HepG2 (cell line): ENCODE measurements around the gene LOXL3.

Source experiments
- ARNTL ChIP-seq: sonication (generic); formaldehyde crosslinking; IDR thresholded peaks from 2 replicates; pipeline ENCODE4 v1.4.0; 2020; ENCODE audit warnings: mild to moderate bottlenecking, missing genetic modification reagents
- ATF3 ChIP-seq: sonication (generic); formaldehyde crosslinking; IDR thresholded peaks from 2 replicates; pipeline ENCODE4 v1.4.0; 2020; ENCODE audit warnings: missing genetic modification reagents
- CENPX ChIP-seq: sonication (generic); formaldehyde crosslinking; IDR thresholded peaks from 2 replicates; pipeline ENCODE4 v1.9.0; 2021; ENCODE audit warnings: mild to moderate bottlenecking, missing genetic modification reagents, moderate library complexity
- CTCF ChIP-seq: sonication (generic); formaldehyde crosslinking; IDR thresholded peaks from 2 replicates; pipeline ENCODE4 v1.5.0; 2020; ENCODE audit warnings: mild to moderate bottlenecking, missing genetic modification reagents, moderate library complexity
- GPBP1L1 ChIP-seq: sonication (generic); formaldehyde crosslinking; IDR thresholded peaks from 2 replicates; pipeline ENCODE4 v1.5.0; 2020; ENCODE audit warnings: mild to moderate bottlenecking, missing genetic modification reagents
- NFIB ChIP-seq: sonication (generic); formaldehyde crosslinking; IDR thresholded peaks from 2 replicates; pipeline ENCODE4 v1.9.0; 2021; ENCODE audit warnings: missing genetic modification reagents, mild to moderate bottlenecking, borderline replicate concordance
- POLR2A ChIP-seq, 2 experiments: IDR thresholded peaks; 2 replicates each; pipeline ENCODE4 v1.6.1; 2011; ENCODE audit warnings: low read depth in 2 of 2, low read length in 2 of 2, mild to moderate bottlenecking in 1 of 2, moderate library complexity in 1 of 2; ENCODE audit not compliant: insufficient read depth in 1 of 2
- REL ChIP-seq: sonication (generic); formaldehyde crosslinking; conservative IDR thresholded peaks from 2 replicates; pipeline ENCODE4 v1.8.0; 2022; ENCODE audit warnings: mild to moderate bottlenecking, missing genetic modification reagents, moderate library complexity
- ZBTB7B ChIP-seq: sonication (generic); formaldehyde crosslinking; IDR thresholded peaks from 2 replicates; pipeline ENCODE4 v1.4.0; 2020; ENCODE audit warnings: missing genetic modification reagents
- TF ChIP-seq, protein P1 (sequence below), 2 experiments: sonication (generic) in 1 of 2; formaldehyde crosslinking in 1 of 2; IDR thresholded peaks; 2 replicates each; pipeline versions ENCODE4 v1.5.1 to v1.6.1; 2011 to 2020; ENCODE audit warnings: borderline replicate concordance in 1 of 2, low read depth in 1 of 2, low read length in 1 of 2, mild to moderate bottlenecking in 1 of 2, missing genetic modification reagents in 1 of 2, moderate library complexity in 1 of 2
- TF ChIP-seq, protein P2 (sequence below), 2 experiments: IDR thresholded peaks; 2 replicates each; pipeline ENCODE4 v1.6.1; 2011 to 2012; ENCODE audit warnings: low read length in 2 of 2, borderline replicate concordance in 1 of 2, low read depth in 1 of 2, mild to moderate bottlenecking in 1 of 2, moderate library complexity in 1 of 2

GRCh38 chr2:74515271-74515980 is 38.3 kb downstream of the LOXL3 start:
- TF ChIP-seq CTCF (CRISPR knock-in tag): no peak
- TF ChIP-seq ARNTL: no peak
- TF ChIP-seq GPBP1L1 (CRISPR knock-in tag): no peak
- no peak for TF ChIP-seq NFIB (CRISPR knock-in tag)
- TF ChIP-seq POLR2A (IDR thresholded peaks at IDR 0.05; ENCODE audit: insufficient read depth in 1 of 2, low read depth in 2 of 2, low read length in 2 of 2): no peak
- no peak for TF ChIP-seq ATF3 (CRISPR knock-in tag)
- TF ChIP-seq ZBTB7B (CRISPR knock-in tag): no peak
- TF ChIP-seq, protein P1, sequence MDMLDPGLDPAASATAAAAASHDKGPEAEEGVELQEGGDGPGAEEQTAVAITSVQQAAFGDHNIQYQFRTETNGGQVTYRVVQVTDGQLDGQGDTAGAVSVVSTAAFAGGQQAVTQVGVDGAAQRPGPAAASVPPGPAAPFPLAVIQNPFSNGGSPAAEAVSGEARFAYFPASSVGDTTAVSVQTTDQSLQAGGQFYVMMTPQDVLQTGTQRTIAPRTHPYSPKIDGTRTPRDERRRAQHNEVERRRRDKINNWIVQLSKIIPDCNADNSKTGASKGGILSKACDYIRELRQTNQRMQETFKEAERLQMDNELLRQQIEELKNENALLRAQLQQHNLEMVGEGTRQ (IDR thresholded peaks at IDR 0.05; ENCODE audit: low read depth, low read length): no peak
- TF ChIP-seq, protein P1 (CRISPR knock-in tag; IDR thresholded peaks at IDR 0.05; ENCODE audit: borderline replicate concordance): no peak
- TF ChIP-seq, protein P2, sequence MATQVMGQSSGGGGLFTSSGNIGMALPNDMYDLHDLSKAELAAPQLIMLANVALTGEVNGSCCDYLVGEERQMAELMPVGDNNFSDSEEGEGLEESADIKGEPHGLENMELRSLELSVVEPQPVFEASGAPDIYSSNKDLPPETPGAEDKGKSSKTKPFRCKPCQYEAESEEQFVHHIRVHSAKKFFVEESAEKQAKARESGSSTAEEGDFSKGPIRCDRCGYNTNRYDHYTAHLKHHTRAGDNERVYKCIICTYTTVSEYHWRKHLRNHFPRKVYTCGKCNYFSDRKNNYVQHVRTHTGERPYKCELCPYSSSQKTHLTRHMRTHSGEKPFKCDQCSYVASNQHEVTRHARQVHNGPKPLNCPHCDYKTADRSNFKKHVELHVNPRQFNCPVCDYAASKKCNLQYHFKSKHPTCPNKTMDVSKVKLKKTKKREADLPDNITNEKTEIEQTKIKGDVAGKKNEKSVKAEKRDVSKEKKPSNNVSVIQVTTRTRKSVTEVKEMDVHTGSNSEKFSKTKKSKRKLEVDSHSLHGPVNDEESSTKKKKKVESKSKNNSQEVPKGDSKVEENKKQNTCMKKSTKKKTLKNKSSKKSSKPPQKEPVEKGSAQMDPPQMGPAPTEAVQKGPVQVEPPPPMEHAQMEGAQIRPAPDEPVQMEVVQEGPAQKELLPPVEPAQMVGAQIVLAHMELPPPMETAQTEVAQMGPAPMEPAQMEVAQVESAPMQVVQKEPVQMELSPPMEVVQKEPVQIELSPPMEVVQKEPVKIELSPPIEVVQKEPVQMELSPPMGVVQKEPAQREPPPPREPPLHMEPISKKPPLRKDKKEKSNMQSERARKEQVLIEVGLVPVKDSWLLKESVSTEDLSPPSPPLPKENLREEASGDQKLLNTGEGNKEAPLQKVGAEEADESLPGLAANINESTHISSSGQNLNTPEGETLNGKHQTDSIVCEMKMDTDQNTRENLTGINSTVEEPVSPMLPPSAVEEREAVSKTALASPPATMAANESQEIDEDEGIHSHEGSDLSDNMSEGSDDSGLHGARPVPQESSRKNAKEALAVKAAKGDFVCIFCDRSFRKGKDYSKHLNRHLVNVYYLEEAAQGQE (IDR thresholded peaks at IDR 0.05; ENCODE audit: borderline replicate concordance in 1 of 2, low read depth in 1 of 2, low read length in 2 of 2): no peak
- TF ChIP-seq CENPX (CRISPR knock-in tag): no peak
- TF ChIP-seq REL (CRISPR knock-in tag): no peak
